ENCODE data around the gene JPH2.

Gene JPH2

GRCh38 chr20:44073011-44073674 lies 113.8 kb downstream of the JPH2 start:
- no peak for DNase-seq

GRCh38 chr20:44072384-44072783 lies 114.6 kb downstream of the JPH2 start:
- no peak for DNase-seq

GRCh38 chr20:44071526-44072111 lies 115.4 kb downstream of the JPH2 start:
- DNase-seq: no peak

- no peak for DNase-seq
Observed at GRCh38 chr20:44071057-44071456, 115.9 kb downstream of the JPH2 start.

GRCh38 chr20:44070139-44070900 lies 116.7 kb downstream of the JPH2 start:
- no peak for DNase-seq

GRCh38 chr20:44069203-44070011 lies 117.6 kb downstream of the JPH2 start:
- DNase-seq: no peak

GRCh38 chr20:44068316-44069201 lies 118.4 kb downstream of the JPH2 start:
- DNase-seq: no peak

- DNase-seq: no peak
Observed at GRCh38 chr20:44067650-44068081, 119.3 kb downstream of the JPH2 start.

GRCh38 chr20:44066645-44067606 lies 120.1 kb downstream of the JPH2 start:
- DNase-seq: no peak

- no peak for DNase-seq
Observed at GRCh38 chr20:44065401-44066340, 121.3 kb downstream of the JPH2 start.

- no peak for DNase-seq
Observed at GRCh38 chr20:44064501-44065400, 122.2 kb downstream of the JPH2 start.

Measured in DMS53 (cell line).